ENCODE data around the gene CDCA7.
"Not testable (repeated sequence)": the region's sequence is repeated elsewhere in the genome, so short reads cannot be mapped to it uniquely, and the experiment has no call there.

The CDCA7 gene

DNA sequence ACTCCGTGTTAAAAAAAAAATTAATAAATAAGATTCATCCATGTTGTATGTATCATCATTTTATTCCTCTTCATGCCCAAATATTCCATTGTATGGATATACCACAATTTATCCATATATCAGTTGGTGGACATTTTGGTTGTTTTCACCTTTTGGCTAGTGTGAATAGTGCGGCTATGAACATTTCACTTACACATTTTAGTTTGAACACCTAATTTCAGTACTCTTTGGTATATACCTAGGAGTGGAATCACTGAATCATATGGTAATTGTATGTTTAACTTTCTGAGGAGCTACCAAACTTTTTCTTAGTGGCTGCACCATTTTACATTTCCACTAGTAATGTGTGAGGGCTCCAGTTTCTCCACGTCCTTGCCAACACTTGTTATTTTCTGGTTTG lies 20.0 kb downstream of the CDCA7 start:
- ChIA-PET POLR2A (ENCODE audit: low non-redundant PET) (no interaction called here), CTCF (interaction anchor here (0.6 kb wide), 1 partner anchor 1118 kb away, joined by 7 read pairs; no protein-coding TSS in a partner anchor)
- no peak for DNase-seq (ENCODE audit: low spot score)
- no peak overlapping the region for H3K27ac ChIP-seq
- TF ChIP-seq, protein P1, sequence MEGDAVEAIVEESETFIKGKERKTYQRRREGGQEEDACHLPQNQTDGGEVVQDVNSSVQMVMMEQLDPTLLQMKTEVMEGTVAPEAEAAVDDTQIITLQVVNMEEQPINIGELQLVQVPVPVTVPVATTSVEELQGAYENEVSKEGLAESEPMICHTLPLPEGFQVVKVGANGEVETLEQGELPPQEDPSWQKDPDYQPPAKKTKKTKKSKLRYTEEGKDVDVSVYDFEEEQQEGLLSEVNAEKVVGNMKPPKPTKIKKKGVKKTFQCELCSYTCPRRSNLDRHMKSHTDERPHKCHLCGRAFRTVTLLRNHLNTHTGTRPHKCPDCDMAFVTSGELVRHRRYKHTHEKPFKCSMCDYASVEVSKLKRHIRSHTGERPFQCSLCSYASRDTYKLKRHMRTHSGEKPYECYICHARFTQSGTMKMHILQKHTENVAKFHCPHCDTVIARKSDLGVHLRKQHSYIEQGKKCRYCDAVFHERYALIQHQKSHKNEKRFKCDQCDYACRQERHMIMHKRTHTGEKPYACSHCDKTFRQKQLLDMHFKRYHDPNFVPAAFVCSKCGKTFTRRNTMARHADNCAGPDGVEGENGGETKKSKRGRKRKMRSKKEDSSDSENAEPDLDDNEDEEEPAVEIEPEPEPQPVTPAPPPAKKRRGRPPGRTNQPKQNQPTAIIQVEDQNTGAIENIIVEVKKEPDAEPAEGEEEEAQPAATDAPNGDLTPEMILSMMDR (conservative IDR thresholded peaks at IDR 0.05; ENCODE audit: low read depth) = no peak

DNA sequence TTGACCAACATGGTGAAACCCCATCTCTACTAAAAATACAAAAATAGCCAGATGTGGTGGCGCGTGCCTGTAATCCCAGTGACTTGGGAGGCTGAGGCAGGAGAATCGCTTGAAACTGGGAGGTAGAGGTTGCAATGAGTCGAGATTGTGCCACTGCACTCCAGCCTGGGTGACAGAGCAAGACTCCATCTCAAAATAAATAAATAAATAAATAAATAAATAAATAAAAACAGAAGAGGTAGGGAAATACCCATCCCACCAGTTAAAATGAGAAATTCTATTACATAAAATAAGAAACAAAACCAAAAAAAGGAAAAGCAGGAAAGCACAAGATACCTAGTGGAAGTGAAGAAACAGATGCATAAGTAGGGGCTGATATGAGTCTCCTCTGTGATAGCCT lies 30.9 kb downstream of the CDCA7 start:
- DNase-seq (ENCODE audit: low spot score); H3K27ac ChIP-seq; CTCF ChIA-PET; POLR2A ChIA-PET (ENCODE audit: low non-redundant PET): not testable (repeated sequence)

DNA sequence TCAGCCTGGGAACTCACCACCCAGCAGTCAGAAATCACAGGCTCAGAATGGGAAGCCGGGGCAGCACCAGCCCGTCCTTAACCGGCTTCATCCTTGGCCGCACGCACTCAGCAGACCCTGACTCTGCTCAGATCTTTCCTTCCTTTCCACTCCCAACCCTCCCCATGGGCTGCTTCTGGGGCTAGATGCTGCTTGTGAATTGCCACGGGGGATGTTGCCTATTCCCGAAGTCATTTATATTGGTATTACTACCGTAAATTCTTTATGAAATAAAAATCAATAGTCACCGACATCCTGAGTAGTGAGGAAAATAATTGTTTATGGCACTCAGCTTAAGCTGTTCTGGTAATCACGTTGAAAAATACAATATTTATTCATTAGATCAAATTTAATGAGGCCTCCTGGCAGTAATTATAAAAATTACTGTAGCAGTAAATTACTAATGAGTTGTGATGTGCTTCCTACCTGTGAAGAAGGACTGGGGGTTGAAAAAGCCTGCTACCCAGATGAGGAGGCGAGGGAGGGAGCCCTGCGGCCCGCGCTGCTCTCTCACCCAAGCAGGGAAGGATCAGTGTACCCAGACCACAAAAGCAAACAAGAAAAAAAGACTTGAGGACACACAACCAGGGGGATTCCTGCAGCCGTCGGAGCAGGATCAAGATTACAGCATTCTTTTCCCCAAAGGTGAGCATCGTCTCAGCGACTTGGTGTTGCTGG lies 31.5 kb downstream of the CDCA7 start:
- CTCF ChIA-PET = no interaction called here

DNA sequence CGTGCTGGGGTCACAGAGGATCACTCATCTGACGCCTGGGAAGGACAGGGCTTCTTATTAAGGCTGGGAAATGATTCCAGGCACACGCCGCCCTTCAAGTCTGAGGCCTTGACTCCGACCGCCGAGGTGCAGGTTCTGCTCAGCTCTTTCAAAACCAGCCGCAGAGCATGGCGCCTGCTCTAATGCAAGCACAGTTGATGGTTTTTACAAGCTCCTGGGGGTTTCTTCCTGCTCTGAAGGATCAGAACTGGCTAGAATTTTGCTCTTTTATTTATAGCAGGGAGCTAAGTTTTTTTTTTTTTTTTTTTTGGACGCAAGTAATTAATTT lies 32.0 kb downstream of the CDCA7 start:
- no peak overlapping the region for H3K27ac ChIP-seq
- CTCF ChIA-PET = interaction anchor here (0.6 kb wide), 1 partner anchor 145 kb away, joined by 3 read pairs; no protein-coding TSS in a partner anchor
- POLR2A ChIA-PET (ENCODE audit: low non-redundant PET) = no interaction called here

More for the DNA sequence above, 31.5 kb downstream of the CDCA7 start:
- no peak overlapping the region for H3K27ac ChIP-seq
- POLR2A ChIA-PET (ENCODE audit: low non-redundant PET) = no interaction called here
- TF ChIP-seq, protein P1 (conservative IDR thresholded peaks at IDR 0.05; ENCODE audit: low read depth) = no peak
- no peak for DNase-seq (ENCODE audit: low spot score)

DNA sequence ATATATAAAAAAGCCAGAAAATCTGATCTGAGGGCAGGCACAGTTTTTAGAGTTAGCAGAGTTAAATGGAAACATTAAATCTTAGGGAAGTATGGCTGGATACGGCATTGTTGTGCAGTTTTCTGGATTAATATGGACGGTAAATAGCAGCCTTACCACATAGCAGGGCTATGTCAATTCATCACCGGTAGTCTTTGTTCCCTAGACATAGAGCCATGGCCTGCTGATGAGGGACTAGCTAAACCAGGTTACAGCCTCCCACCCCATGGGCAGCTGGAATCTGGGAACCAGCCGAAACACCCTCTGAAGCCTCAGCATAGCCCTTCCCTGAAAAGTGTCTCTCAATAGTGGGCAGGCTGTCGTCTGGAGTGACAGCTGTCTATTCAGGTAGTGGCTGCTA lies 32.4 kb downstream of the CDCA7 start:
- no peak for DNase-seq (ENCODE audit: low spot score)
- CTCF ChIA-PET = interaction anchor here (0.6 kb wide), 1 partner anchor 146 kb away, joined by 3 read pairs; no protein-coding TSS in a partner anchor
- TF ChIP-seq, protein P1 (conservative IDR thresholded peaks at IDR 0.05; ENCODE audit: low read depth) = no peak
- no peak overlapping the region for H3K27ac ChIP-seq
- POLR2A ChIA-PET (ENCODE audit: low non-redundant PET) = no interaction called here

More for the DNA sequence above, 32.0 kb downstream of the CDCA7 start:
- DNase-seq (ENCODE audit: low spot score) = no peak
- TF ChIP-seq, protein P1 (conservative IDR thresholded peaks at IDR 0.05; ENCODE audit: low read depth) = no peak

DNA sequence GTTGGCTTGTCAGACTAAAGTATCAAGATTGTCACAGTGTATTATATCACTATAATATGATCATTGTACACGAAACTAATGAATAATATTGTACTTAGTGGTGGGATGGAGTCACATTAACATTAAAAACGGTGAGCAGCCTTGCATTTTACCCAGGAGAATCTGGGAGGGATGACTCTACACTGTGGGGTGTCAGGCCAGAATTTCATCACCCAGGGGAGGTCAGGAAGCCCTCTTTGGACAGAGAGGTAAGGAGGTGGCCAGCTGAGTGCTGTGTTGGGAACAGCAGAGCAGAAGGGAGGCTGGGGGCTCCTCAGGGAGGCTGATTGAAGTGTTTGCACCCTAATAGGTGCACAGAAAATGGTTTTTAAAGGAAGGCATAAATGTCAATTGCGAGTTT lies 33.0 kb downstream of the CDCA7 start:
- H3K27ac ChIP-seq = no peak overlapping the region
- POLR2A ChIA-PET (ENCODE audit: low non-redundant PET) = no interaction called here
- TF ChIP-seq, protein P1 (conservative IDR thresholded peaks at IDR 0.05; ENCODE audit: low read depth) = no peak
- DNase-seq (ENCODE audit: low spot score) = no peak
- CTCF ChIA-PET = no interaction called here

DNA sequence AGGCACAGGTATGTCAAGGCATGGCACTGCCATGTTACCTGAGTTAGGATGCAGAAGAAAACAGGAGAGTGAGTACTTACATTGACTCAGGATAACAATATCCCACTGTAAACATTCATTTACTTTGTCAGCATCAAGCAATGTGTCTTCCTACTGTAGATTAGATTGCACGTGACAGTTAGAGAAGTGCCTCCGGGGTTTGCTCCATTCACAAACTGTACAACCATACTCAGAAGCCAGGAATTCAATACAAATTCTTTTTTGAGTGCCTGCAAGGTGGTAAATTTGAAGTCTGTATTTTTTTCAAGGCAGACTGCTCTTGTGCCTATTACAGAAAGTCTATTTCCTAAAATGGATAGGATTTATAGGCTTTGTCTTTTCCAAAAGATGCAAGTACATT lies 34.1 kb downstream of the CDCA7 start:
- ChIA-PET CTCF (no interaction called here), POLR2A (ENCODE audit: low non-redundant PET) (no interaction called here)
- TF ChIP-seq, protein P1 (conservative IDR thresholded peaks at IDR 0.05; ENCODE audit: low read depth) = no peak
- no peak overlapping the region for H3K27ac ChIP-seq
- DNase-seq (ENCODE audit: low spot score) = no peak
